IPS-11a (cell line): ENCODE measurements around the gene MIDN.

Experiments
- H3K4me3 ChIP-seq: one replicate; pipeline ENCODE4 v1.5.1; 2013; ENCODE audit warnings: low read depth, low read length, control low read depth

MIDN gene

DNA sequence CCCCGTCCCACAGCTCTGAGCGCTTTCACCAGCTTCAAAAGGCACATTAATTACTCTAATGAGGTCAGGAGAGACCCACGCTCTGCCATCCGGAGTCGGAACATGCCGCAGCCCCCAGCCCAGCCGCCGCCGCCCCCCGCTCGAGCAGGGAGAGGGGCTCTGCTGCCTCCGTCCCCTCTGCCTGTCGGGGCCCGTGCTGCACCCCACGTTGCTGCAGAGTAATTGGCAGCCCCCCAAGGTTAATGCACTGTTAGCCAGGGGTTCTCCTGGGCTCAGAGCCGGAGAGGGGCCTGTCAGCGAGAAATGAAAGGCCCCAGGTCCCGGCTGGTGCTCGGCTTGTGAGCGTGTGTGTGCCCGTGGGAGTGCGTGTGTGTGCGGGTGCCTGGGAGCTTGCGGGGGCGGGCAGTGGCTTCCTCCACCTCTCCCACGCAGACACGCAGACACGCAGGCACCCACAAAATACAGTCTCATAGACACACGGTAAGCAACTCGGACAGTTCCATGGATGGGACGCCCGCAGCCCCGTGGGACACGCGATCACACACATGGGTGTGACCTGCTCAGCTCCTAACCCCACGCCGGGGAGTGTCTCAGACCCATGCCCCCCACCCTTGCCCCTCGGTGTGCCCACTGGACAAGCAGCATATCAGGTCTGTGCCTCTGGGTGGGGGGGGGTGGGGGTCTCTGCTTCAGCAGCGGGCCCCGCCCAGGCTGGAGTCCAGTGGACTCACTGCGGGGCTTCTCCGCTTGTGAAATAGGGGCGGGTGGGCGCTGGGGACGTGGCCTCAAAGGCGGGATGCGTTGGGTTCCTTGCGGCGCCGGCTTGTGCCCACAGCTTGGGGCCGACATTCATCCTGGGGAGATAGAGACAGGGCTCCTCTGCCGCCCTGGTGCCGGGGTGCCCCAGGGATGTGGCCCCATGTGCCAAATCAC is 32.5 kb downstream of the MIDN start:
- no peak overlapping the region for H3K4me3 ChIP-seq

- H3K4me3 ChIP-seq, result no peak overlapping the region
Measured at GRCh38 chr19:1281569-1282287, 33.3 kb downstream of the MIDN start.

- H3K4me3 ChIP-seq, result no peak overlapping the region
Measured at GRCh38 chr19:1282588-1283206, 34.3 kb downstream of the MIDN start.

DNA sequence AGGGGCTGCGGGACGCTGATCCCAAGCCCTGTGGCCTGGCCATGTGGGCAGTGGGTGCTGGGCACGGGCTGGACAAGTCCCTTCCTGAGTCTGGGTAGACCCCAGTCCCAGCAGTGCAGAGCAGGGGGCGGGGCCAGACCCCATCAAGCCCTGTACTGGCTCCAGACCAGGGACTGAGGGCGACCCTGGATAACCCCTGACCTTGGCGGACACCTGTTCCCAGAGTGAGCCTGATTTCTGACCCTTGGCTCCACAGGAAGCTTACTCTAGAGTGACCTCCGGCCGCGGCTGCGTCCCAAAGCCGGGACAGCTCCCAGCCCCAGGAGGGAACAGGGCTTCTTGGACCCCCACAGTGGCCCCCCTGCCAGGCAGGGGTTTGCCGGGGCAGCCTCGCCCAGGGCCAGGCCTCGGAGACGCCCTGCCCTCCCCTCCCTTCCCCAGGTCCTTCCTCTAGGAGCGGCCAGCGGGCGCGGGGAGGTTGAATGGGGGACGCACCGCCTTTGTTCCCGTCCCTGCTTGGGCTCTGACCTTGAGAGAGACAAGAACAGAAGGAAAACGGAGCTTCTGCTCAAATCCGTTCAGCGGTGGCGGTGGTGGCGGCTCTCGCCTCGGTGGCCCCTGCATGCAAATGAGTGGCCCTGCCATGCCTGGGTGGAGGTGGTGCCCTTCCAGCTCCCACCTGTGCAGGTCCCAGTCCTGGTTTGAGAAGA is 35.0 kb downstream of the MIDN start:
- H3K4me3 ChIP-seq, result no peak overlapping the region

- no peak overlapping the region for H3K4me3 ChIP-seq
Measured at GRCh38 chr19:1283917-1284292, 35.5 kb downstream of the MIDN start.

- no peak overlapping the region for H3K4me3 ChIP-seq
Measured at GRCh38 chr19:1284293-1284978, 36.1 kb downstream of the MIDN start.

DNA sequence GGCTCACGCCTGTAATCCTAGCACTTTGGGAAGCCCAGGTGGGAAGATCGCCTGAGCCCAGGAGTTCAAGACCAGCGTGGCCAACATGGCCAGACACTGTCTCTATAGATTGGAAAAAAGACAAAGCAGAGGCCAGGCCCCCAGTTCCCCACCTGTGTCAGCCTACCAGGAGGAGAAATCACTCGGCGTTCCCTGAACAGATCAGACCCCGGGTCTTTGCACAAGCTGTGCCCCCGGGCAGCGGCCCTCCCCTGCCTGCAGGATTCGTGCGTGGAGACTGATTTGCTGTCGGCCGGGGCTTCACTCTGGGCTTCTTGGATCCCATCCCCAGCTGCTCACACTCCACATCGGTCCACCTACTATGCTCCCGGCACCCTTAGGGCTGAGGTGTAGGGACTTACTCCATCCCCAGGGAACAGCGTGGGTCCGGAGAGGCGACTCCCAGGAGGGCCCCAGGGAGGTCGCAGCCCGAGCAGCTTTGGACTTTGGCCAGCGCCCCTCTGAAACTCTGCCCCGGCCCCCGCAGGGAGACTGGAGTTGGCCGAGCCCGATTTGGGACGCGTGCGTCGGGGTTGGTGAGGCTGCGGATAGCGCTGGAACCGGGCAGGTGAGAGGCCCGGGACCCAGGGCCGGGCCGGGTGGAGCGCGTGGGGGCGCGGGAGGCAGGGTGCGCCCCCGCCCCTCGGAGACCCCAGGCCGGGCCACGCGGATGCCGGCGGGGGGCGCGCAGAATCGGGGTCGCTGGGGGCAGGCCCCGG is 36.8 kb downstream of the MIDN start:
- peak overlapping the region; percentile 1 for H3K4me3 ChIP-seq

GRCh38 chr19:1285737-1286360 is 37.5 kb downstream of the MIDN start, which contains the start of gene EFNA2:
EFNA2 (plus strand) TSS chr19:1285873; CDS start chr19:1286169, 296 bp downstream.
- H3K4me3 ChIP-seq, result peak within 1 kb of the TSS; percentile 17

DNA sequence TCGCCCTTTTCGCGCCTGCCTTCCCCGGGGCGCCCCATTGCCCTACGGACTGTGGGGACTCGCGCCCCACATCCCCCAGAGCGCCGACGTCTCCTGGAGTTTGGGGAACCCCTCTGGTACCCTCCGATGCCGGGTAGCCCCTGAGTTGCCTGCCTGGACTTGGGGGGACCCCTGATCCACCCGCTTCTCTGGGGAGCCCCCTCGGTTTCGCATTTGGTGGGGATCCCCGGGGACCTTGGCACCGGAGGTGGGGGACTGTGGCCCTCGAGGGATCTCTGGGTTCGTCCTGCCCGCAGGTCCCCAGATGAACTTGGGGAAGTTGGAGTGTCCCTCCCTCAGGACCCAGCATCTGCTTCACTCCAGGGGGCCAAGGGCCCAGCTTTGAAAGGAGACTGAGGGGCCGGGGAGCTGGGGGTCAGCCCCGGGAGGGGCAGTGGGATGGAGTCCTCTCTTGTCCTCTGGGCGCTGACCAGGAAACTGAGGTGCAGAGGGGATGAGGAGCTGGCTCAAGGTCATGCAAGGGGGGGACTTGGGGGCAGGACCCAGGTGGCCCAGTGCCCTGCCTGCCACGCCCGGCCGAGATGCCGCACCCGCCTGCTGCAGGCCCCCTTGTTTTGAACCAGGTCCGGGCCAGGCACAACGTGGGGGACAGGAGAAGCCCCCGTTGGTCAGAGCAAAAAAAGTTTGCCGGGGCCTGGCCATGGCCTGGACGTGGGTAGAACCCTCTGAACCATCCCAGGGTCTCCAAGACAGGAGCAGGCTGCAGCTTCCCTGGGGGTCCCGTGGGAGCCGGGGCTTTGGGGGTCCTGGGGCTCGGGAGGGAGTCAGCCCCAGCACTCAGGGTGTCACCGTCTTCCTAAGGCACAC is 38.3 kb downstream of the MIDN start:
- peak overlapping the region; percentile 17 for H3K4me3 ChIP-seq

- no peak overlapping the region for H3K4me3 ChIP-seq
Measured at GRCh38 chr19:1287354-1288225, 39.2 kb downstream of the MIDN start.

- no peak overlapping the region for H3K4me3 ChIP-seq
Measured at GRCh38 chr19:1288226-1288612, 39.8 kb downstream of the MIDN start.

- no peak overlapping the region for H3K4me3 ChIP-seq
Measured at GRCh38 chr19:1288833-1289685, 40.7 kb downstream of the MIDN start.

GRCh38 chr19:1289686-1290025 is 41.3 kb downstream of the MIDN start:
- no peak overlapping the region for H3K4me3 ChIP-seq

GRCh38 chr19:1290196-1290702 is 41.9 kb downstream of the MIDN start:
- no peak overlapping the region for H3K4me3 ChIP-seq

GRCh38 chr19:1290703-1291651 is 42.6 kb downstream of the MIDN start:
- no peak overlapping the region for H3K4me3 ChIP-seq
